Sciatic nerve (tissue), 2 donors: ENCODE data around the gene C3orf22. TPM values are rescaled to one million over a fixed set of nuclear protein-coding genes. Genes with fewer than 3 reads are reported as not detected.

ENCODE experiments used
- ATAC-seq: fragments of 200-7000 bp; cut with Tn5 transposase; one replicate; pipeline ENCODE4 v1.9.1; 2020; ENCODE audit warnings: mild to moderate bottlenecking, moderate library complexity
- DNase-seq: peaks from one replicate; pipeline ENCODE4 v3.0.0-alpha.2; 2020; ENCODE audit warnings: low spot score
- intact Hi-C: fragments of 100-400 bp; cut with DNase I; formaldehyde crosslinking; loops from one replicate; pipeline ENCODE4 v1.14.2; 2022
- total RNA-seq: library from RNA; stranded (reverse); fragmentation: NEBNext Ultra II Directional; extraction: Animal tissue kit (Norgen Biotek cat#: 25700); gene quantifications from one replicate; pipeline ENCODE4 v1.2.1, GENCODE V29; 2021
- donor health status: DM: no; HTN: no; CAD: no.
- donor health status: DM: no; HTN: no; CAD: no.

Gene C3orf22
- total RNA-seq, 1 donor from 2014 or later, result not detected

DNA sequence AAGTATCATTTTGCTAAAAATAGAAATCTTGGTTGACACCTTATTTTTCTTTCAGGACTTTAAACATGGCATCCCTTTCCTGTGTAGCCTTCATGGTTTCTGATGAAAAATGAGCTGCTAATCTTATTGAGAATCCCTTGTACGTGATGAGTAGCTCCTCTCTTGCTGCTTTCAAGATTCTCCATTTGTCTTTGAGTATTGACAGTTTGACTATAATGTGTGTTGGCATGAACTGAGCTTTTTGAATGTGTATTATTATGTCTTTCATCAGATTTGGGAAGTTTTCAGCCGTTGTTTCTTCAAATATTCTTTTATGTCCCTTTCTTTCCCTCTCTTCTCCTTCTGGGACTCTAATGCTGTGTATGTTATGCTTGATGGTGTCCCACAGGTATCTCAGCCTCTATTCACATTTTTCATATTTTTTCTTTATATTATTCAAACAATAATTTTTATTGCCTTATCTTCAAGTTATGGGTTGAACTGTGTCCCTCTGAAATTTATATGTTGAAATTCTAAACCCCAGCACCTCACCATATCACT lies 4.1 kb upstream of the C3orf22 start:
- intact Hi-C loops, result no loop called here
- no peak for ATAC-seq
- no peak for DNase-seq

DNA sequence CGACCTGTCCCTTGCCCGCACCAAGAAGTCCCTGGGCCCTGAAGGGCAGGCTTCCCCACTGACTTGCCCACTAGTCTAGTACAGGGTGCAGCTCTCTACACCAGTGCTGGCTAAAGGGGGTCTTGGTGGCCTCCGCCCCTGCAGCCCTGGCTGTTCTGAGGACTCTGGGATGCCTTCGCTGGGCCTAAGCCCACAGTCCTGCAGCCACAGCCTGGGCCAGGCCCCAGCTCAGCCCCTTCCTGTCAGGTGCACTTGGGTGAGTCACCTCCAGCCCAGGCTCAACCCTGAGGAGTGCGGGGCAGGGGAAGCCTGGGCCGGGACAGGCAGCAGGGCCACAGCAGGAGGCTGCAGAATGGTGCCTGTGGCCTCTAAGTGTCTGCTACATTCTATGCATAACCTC lies 971 bp downstream of the C3orf22 start:
- DNase-seq (no peak), ATAC-seq (no peak)

DNA sequence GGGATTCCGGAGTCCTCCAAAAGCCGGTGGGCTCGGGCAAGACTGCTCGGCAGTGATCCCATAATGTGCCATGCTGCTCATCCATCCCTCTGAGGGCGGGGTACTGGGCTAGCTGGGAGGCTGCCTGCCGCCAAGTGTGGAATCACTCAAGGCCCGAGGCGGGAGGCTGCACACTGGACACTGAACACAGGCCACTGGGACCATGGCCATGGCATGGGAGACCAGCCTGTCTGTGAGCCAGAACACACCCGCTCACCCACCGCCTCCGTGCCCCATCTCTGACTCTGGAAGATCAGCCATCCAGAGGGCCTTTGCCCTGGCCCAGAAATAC lies 1.4 kb downstream of the C3orf22 start:
- ATAC-seq (no peak), DNase-seq (peak; percentile 42)
- intact Hi-C loops, result no loop called here

More for the DNA sequence above, 971 bp downstream of the C3orf22 start:
- intact Hi-C loops, result no loop called here

DNA sequence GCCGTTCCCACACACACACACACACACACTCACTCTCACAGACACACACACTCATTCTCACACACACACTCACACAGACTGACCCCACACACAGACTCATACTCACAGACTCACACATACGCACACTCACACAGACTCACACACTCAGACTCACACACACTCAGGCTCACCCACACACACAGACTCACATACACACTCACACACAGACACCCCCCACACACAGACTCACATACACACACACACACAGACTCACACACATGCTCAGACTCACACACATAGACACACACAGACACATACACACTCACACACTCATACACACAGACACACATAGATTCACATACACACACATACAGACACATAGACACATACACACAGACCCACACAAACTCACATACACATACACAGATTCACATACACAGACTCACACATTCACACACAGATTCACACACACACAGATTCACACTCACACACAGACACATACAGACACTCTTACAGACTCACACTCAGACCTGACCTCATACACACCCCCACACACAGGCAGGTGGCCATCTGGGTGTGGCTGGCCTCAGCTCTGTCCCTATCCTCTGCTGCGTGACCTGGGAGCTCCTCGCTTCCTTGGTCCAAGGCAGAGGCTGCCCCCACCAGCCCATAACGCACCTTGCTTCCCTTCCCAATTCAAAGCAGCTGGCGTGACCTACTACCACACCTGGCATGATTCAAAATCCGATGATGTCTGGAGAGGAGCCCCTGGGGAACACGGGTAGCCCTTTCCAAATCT lies 1.9 kb downstream of the C3orf22 start:
- ATAC-seq (no peak), DNase-seq (no peak)
- intact Hi-C loops, result no loop called here

DNA sequence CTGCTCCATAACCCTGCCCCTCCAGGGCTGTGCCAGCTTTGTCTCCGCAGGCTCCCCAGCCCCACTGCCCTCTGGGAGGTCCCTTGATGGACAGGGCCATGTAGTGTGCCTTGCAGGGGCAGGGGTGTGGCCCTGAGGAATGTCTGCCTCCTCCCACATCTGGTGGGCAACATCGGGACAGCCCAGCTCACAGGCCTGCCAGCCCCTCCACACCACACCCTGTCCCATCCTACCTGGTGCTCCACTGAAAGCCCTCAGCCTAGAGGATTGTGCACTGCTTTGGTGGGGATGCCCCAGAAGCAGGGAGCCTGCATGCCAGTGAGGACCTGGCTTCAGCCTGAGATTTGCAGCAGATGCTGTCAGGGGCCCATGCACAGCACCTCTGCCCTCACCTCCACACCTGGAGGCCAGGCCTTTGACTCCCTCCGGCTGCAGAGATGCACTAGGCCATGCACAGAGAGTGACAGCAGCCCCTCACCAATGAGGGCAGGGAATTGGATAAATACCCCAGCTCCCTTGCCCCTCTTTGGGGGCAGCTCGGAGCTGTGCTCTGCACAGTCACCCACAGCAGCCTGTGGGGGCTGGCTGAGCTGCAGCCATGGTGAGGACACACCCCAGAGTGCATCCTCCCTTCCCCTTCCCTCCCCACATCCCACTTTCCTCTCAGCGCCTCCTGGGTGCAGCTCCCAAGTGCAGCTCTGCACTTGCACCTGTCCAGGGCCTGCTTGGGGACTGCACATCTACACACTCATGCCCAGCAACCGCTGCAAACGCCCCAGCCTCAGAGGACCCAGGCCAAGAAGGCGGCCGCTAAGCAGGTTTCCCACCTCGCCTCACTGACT lies 2.7 kb downstream of the C3orf22 start:
- ATAC-seq (no peak), DNase-seq (peak; percentile 39)
- intact Hi-C loops, result no loop called here

DNA sequence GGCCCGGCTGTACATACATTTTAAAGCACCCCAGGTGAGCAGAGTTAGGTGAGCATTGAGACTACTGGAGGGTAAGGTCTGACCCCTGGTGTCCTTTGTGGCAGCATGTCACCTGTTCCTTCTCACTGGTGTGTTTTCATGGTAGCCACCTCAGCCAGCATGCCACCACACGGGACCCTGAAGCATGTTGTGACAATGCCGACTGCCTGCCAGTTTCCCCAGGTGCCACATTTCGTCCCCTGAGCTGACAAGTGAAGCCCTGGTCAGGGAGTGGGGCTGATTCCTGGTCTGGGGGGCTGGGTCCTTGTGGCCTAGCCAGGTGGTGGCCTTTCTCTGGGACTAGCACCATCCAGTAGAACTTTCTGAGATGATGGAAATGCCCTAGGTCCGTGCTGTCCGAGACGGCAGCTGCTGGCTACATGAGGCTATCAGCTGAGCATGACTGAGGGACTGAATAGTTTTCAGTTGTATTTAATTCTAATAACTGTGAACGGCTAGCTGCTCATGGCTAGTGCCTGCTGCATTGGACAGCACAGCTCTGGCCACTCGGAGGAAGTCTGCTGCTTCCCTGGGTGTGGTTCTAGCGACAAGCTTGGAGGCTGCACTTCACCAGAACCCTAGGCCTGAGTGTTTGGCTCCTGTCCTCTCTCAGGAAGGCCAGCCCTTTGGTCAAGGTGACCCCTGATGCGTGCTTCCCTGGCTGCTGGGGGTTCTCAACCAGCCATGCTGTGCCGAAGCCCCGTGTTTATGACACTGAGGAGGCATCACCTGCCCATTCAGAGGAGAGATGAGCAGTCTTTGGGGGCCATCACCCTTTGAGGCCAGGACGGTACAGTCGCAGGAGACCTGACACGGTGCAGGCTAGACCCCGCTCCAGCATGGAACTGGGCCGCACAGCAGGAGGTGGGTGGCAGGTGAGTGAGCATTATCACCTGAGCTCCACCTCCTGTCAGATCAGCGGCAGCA lies 3.9 kb downstream of the C3orf22 start:
- DNase-seq (peak; percentile 39), ATAC-seq (no peak)
- intact Hi-C loops, result no loop called here

DNA sequence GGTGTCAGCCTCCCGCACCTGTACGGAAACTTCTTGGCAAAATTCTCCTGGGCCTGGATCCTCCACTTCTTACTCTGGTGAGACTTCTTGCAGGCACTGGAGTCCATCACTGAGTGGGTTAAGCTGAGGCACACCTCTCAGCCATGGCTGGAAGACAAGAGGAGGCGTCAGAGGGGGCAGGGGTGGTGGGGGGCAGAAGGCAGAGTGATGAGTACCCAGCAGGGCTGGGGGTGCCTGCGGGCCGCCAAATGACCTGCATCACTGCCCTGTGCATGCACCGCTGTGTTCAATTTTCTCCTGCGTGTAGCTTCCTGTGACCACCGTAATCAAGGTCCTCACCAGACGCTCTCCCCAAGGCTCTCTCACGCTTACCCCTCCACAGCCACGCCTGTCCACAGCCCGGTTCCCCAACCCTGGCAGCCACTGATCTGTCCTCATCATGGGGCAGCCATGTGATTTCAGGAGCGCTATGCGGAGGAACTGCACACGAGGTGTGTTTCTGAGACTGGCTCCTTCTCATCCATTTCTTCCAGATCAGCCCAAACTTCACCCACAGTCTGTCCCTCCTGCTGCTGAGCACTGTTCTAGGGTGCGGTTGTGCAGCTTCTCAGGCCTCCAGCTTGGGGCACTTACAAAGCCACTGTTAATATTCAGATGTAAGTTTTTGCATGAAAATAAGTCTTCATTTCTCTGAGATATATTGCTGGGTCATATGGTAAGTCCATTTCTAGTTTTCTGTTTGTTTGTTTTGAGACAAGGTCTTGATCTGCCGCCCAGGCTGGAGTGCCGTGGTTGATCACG lies 5.2 kb downstream of the C3orf22 start:
- no peak for ATAC-seq
- intact Hi-C loops, result no loop called here
- DNase-seq, result peak; percentile 42

DNA sequence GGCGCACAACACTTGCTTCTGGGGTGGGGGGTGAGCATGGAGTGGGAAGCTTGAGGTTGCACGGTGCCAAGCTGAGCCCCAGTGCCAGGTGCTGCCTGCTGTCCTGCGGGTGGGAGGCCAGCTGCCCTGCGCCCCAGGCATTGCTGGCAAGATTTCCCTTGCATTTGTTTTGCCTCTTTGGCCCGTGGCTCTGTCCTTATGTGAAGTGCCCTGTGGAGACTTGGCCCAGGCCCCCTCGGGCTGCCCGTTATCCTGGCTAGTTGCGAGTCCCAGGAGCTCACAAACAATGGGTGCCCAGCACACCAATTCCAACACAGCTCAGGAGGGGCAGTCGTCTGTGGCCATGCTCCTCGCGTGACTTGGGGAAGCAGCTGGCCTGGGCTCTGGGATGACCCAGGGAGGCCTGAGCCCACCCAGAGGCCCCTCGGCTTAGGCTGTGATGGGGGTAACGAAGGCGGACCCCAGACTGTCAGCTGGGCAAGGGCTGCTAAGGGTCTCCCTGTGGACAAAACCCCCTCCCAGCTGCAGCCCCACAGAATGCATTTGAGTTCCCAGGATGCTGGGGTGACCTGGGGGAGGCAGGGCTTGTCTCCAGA lies 5.9 kb downstream of the C3orf22 start:
- ATAC-seq (no peak), DNase-seq (peak; percentile 52)

DNA sequence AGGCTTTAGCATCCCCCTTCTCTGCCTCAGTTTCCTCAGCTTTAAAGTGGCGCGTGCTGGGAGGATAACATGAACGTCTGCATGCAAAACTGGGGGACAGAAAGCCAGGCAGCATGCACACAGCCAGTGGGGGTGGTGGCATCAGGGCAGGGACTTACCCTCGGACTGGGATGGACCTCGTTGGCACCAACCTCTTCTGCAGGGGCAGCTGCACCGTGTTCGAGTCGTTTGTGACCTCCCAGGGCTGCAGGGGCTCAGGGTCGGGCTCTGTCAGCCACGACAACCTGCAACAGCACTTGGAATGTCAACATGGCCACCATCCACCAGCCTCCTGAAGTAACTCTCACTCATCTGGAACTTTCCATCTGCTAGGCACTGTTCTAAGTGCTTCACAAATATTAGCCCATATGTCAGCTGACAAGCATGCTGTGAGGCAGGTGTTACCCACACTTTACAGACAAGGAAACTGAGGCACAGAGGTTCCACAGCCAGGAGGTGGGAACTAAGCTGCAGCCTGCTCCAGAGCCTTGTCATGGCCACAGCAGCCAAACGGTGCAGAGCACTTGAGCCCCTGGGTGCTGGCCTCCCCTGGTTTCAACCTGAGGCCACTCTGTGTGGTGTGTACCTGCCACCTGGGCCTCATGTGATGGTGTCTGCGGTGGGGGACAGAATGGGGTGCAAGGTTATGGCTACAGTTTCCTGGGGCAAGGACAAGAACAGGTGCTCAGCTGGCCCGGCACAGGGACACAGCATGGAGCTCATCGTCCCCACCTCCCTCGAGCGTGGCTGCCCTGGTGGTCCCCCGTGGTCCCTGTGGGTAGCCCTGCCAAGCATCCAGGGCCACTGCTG lies 6.7 kb downstream of the C3orf22 start:
- intact Hi-C loops, result no loop called here
- DNase-seq, result peak; percentile 49

More for the DNA sequence above, 5.9 kb downstream of the C3orf22 start:
- intact Hi-C loops, result no loop called here

DNA sequence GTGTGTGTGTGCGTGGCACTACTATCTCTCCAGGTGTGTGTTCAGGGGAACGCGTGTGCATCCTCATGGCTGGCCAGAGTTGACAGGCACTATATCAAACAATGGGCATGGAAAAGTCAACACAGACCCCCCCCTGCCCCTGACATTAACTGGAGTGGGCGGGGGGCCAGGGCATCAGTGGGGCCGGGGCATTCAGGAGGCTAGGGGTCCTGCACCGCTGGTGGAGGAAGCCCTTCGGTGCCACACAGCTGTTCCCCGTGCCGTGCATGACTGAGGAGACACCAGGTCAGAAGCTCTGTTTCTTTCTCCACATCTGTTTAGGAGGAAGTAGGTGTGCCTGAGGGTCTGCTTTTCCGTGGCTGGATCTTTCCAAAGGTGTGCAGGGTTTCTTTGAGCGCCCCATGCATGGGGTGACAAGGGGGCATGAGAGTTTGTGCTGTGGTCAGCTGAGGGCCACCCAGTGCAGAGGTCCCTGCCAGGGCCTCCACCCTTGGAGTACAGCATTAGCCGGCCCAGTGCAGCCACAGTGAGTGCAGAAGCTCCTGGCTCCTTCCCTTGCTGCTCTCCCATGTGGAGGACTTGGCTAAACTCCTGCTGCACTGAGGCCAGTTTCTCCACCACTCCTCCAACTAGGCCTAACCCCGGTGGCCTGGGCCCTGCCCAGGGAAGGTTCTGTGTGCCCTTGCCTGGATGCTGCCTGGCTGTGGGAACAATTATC lies 7.5 kb downstream of the C3orf22 start:
- ATAC-seq, result peak; percentile 63
- intact Hi-C loops, result no loop called here
- DNase-seq, result peak; percentile 57

More for the DNA sequence above, 6.7 kb downstream of the C3orf22 start:
- no peak for ATAC-seq

DNA sequence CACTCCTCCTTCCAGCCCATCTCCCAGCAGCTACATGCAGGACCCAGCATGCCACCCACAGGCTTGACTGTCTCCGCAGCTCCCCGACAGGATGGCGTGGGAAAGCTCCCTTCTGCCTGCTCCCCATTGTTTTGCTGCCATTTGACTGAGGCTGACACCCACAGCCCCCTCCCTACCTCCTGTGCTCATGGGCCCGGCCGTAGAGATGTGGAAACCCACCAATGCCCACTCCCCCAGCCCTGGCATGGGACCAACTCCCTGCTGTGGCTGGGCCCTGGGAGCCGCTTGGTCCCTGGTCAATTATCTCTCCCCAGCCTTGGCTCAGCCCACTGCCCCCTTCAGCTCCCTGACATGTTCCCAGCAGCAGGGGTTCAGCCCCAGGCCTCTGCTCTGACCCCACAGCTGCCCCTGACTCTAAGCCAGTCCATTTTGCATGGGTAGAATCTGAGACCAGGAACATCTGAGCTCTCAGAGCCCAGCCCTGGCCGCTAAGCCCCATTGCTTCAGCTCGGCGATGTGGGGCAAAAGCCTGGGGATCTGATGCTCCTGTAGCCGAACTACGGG lies 8.2 kb downstream of the C3orf22 start:
- DNase-seq (peak; percentile 37), ATAC-seq (no peak)
- intact Hi-C loops, result no loop called here

DNA sequence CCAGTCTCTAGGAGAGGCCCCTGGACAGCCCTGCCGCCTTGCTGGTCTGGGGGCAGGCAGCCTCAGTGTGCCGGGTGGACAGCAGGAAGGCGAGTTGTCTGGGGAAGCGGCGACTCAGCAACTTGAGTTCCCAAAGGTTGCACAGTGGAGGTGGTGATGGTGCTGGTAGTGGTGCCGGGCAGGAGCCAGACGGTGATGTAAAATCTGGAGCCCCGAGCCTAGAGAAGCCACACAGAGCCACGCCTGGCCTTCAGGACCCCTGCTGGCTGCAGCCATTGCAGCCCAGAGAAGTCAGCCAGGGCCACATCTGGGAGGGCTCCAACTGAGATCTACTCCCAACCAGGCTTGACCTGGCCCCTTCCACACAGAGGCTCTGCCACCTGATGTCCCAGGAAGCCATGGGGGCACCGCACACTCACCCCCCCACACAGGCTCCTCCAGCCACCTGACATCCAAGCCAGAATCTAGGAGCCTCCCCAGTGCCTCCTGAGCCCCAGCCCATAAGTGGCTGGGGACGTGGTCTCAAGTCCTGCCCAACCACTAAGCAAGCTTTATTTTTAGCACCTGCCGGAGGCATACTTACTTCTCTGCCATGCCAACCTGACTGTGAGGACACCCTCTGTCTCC lies 8.8 kb downstream of the C3orf22 start:
- ATAC-seq, result no peak
- intact Hi-C loops, result no loop called here
- DNase-seq, result peak; percentile 27

DNA sequence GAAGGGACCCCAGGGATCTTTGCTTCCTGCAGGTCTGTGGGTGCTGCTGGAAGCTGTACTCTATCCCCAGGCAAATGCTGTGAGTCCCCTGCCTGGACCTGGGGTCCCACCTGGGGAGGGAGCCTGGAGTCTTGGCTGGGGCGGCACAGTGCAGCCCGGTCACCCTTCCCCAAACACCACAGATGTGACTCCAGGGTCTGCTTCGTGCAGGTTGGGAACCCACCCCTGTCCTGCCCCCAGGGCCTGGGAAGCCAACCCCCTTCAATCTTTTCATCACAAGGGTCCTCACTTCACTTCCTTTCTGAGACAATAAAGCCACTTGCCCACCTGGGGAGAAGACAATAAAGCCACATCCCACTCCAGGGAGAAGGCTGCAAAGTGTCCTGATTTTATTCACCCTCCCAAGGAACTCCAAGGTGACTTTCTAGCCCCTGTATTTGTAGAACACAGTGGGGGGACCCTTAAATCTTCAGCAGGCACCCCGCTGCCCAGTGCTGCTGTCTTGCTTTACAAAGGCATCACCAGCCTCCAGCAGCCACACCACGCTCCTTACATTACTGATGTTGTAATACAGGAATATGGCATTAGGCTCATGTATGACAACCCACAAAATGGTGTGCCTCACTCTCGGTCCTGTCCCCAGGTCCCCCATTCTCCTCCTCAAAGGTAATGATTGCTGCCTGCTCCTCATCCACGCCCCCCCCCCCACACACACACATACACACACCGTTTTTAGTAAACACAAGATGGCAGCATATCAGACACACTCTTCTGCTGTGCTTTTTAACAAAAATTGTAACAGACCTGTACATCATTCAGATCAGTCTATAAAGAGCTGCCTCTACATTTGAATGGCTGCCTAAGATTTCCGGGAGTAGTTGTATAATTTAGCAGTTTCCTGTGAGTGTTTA lies 9.9 kb downstream of the C3orf22 start:
- DNase-seq (peak; percentile 30), ATAC-seq (no peak)
- intact Hi-C loops, result no loop called here

DNA sequence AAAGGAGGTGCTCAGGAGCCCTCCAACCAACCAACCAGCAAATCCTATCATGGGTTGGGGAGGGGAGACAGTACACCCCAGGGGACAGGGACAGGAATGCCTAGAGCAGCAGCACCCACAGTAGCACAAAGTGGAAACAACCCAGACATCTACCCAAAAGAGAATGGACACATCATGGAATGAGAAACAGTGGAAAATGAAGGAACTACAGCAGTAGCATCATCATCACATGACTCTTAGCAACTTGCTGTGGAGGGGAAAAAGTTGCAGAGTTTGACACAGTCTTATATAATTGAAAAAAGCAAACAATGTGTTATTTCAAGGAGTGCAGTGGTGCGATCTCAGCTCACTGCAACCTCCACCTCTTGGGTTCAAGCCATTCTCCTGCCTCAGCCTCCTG lies 11.0 kb downstream of the C3orf22 start:
- intact Hi-C loops, result no loop called here
- ATAC-seq (no peak), DNase-seq (peak; percentile 22)
